Measurements from ENCODE around the gene DDX3X.
"Not testable (repeated sequence)": the region's sequence is repeated elsewhere in the genome, so short reads cannot be mapped to it uniquely, and the experiment has no call there.

DDX3X gene

DNA sequence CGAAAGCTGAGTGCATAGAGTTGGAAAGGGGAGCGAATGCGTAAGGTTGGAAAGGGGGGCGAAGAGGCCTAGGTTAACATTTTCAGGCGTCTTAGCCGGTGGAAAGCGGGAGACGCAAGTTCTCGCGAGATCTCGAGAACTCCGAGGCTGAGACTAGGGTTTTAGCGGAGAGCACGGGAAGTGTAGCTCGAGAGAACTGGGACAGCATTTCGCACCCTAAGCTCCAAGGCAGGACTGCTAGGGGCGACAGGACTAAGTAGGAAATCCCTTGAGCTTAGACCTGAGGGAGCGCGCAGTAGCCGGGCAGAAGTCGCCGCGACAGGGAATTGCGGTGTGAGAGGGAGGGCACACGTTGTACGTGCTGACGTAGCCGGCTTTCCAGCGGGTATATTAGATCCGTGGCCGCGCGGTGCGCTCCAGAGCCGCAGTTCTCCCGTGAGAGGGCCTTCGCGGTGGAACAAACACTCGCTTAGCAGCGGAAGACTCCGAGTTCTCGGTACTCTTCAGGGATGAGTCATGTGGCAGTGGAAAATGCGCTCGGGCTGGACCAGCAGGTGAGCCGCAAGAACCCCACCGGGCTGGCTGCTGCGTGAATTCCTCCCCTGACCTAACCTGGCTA lies at the start of gene DDX3X:
Gene DDX3X, plus strand, starts transcription at position 419 of the 619 bp plus-strand sequence. Its CDS starts 91 bp downstream, at position 510.
- no peaks in the 10 kb centered on the region for H3K27me3 ChIP-seq (ENCODE audit: low read depth, low read length)
- peaks cover 0 to 11% of the 10 kb centered on the region in 2 donors for H3K4me1 ChIP-seq (ENCODE audit: control insufficient read depth in 1 of 2, insufficient read depth in 2 of 2, low read length in 2 of 2)
- no peaks in the 10 kb centered on the region for H3K9me3 ChIP-seq (ENCODE audit: control insufficient read depth in 1 of 2, low read length in 2 of 2)
- peaks cover 7 to 16% of the 10 kb centered on the region in 2 donors for H3K36me3 ChIP-seq (ENCODE audit: control insufficient read depth in 1 of 2, insufficient read depth in 2 of 2, low read length in 2 of 2)
- peak within 1 kb of the TSS; percentile 73 to 90 for H3K4me3 ChIP-seq (ENCODE audit: low read depth in 1 of 2, low read length in 2 of 2)
- H3K27ac ChIP-seq (ENCODE audit: low read length), result peak within 1 kb of the TSS; percentile 97

DNA sequence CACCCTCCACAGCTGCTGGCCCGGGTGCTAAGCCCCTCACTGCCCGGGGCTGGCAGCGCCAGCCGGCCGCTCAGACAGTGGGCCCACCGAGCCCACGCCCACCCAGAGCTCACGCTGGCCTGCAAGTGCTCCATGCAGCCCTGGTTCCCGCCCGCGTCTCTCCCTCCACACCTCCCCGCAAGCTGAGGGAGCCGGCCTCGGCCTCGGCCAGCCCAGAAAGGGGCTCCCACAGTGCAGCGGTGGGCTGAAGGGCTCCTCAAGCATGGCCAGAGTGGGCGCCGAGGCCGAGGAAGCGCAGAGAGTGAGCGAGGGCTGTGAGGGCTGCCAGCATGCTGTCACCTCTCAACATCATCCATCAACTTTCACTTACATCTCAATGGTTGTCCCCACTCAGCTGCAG lies 48.0 kb upstream of the DDX3X start:
- not testable (repeated sequence) for H3K36me3 ChIP-seq (ENCODE audit: control insufficient read depth in 1 of 2, insufficient read depth in 2 of 2, low read length in 2 of 2); H3K27me3 ChIP-seq (ENCODE audit: low read depth, low read length); H3K27ac ChIP-seq (ENCODE audit: low read length); H3K4me1 ChIP-seq (ENCODE audit: control insufficient read depth in 1 of 2, insufficient read depth in 2 of 2, low read length in 2 of 2); H3K4me3 ChIP-seq (ENCODE audit: low read depth in 1 of 2, low read length in 2 of 2); H3K9me3 ChIP-seq (ENCODE audit: control insufficient read depth in 1 of 2, low read length in 2 of 2)

DNA sequence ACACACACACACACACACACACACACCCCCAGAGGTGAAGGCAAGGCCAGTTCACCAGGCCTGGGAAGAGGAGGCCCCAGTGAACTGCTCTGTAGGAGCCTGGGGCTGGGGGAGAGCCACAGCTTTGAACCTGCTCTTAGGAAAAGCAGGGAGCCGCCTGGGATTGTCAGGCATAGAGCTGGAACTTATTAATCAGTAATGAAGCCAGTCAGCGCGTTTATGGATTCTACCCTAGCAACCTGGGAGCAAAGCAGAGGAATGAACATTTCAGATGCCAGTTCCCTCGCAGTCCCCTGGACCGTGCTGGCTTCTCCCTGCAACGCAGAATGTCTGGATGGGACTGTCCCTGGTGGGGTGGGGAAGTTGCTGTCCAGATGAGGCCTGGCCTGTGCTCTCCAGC lies 45.3 kb upstream of the DDX3X start:
- H3K4me1 ChIP-seq (ENCODE audit: control insufficient read depth in 1 of 2, insufficient read depth in 2 of 2, low read length in 2 of 2), result no peaks in the 10 kb centered on the region
- no peak overlapping the region for H3K4me3 ChIP-seq (ENCODE audit: low read depth in 1 of 2, low read length in 2 of 2)
- H3K9me3 ChIP-seq (ENCODE audit: control insufficient read depth in 1 of 2, low read length in 2 of 2), result no peaks in the 10 kb centered on the region
- H3K27ac ChIP-seq (ENCODE audit: low read length), result no peak overlapping the region
- H3K27me3 ChIP-seq (ENCODE audit: low read depth, low read length), result no peaks in the 10 kb centered on the region
- H3K36me3 ChIP-seq (ENCODE audit: control insufficient read depth in 1 of 2, insufficient read depth in 2 of 2, low read length in 2 of 2), result no peaks in the 10 kb centered on the region

DNA sequence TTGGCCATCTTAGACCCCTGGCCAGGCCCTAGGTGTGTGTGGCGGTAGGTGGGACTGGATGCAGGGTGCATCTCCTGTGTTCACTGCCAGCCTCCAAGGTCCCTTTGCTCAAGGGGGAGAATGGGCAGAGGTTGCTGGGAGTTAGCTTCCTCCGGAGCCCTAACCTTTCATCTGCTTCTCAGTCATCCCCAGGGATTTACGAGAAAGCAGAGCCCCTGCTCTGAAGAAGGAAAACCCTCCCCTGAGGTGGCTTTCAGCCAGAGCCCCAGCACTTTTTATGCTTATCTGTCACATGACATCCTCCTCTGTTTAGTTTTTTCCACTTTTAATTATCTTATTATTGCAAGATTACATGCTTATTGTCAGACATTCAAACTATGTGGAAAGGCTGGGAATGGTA lies 44.9 kb upstream of the DDX3X start:
- Histone ChIP-seq H3K27ac (ENCODE audit: low read length) (no peak overlapping the region), H3K9me3 (ENCODE audit: control insufficient read depth in 1 of 2, low read length in 2 of 2) (no peaks in the 10 kb centered on the region), H3K4me1 (ENCODE audit: control insufficient read depth in 1 of 2, insufficient read depth in 2 of 2, low read length in 2 of 2) (no peaks in the 10 kb centered on the region), H3K4me3 (ENCODE audit: low read depth in 1 of 2, low read length in 2 of 2) (no peak overlapping the region), H3K27me3 (ENCODE audit: low read depth, low read length) (no peaks in the 10 kb centered on the region), H3K36me3 (ENCODE audit: control insufficient read depth in 1 of 2, insufficient read depth in 2 of 2, low read length in 2 of 2) (no peaks in the 10 kb centered on the region)

DNA sequence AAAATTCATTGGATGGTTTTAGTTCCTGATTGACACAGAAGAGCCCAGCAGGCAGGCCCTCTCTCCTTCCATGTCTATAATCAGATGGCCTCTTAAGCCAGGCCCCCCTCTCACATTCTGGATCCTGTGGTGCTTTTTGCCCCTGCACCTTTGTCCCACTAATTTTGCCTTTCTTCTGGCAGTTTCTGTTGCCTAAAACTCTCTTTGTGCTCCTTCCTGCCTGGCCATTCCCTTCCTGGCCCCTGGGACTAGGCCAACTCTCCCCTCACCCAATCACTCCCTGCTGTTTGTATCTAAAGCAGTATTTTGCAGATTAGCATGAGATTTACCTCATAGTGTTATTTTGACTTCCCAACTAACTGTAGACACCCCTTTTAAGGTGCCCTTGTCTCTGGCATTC lies 42.7 kb upstream of the DDX3X start:
- H3K27ac ChIP-seq (ENCODE audit: low read length), result no peak overlapping the region
- no peak overlapping the region for H3K4me3 ChIP-seq (ENCODE audit: low read depth in 1 of 2, low read length in 2 of 2)
- H3K36me3 ChIP-seq (ENCODE audit: control insufficient read depth in 1 of 2, insufficient read depth in 2 of 2, low read length in 2 of 2), result no peaks in the 10 kb centered on the region
- H3K27me3 ChIP-seq (ENCODE audit: low read depth, low read length), result no peaks in the 10 kb centered on the region
- H3K9me3 ChIP-seq (ENCODE audit: control insufficient read depth in 1 of 2, low read length in 2 of 2), result no peaks in the 10 kb centered on the region
- no peaks in the 10 kb centered on the region for H3K4me1 ChIP-seq (ENCODE audit: control insufficient read depth in 1 of 2, insufficient read depth in 2 of 2, low read length in 2 of 2)

DNA sequence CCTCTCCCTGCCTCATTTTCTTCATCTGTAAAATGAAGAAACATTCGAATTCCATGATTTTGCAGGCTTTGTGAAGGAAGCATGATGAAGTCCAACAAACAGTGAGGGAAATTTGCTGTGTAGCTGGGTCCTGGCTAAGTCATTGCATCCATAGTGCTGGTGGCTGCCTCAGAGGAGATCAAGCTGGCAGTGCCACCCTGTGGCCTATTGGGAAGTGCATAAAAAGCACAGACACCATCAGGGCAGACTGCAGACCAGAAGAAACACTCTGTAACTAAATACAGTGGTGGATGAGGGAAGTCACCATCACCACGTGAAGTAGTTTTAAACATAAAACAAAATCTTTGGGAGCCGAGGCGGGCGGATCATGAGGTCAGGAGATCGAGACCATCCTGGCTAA lies 40.7 kb upstream of the DDX3X start:
- H3K36me3 ChIP-seq (ENCODE audit: control insufficient read depth in 1 of 2, insufficient read depth in 2 of 2, low read length in 2 of 2), result no peaks in the 10 kb centered on the region
- no peak overlapping the region for H3K27ac ChIP-seq (ENCODE audit: low read length)
- no peaks in the 10 kb centered on the region for H3K4me1 ChIP-seq (ENCODE audit: control insufficient read depth in 1 of 2, insufficient read depth in 2 of 2, low read length in 2 of 2)
- H3K27me3 ChIP-seq (ENCODE audit: low read depth, low read length), result no peaks in the 10 kb centered on the region
- H3K9me3 ChIP-seq (ENCODE audit: control insufficient read depth in 1 of 2, low read length in 2 of 2), result no peaks in the 10 kb centered on the region
- no peak overlapping the region for H3K4me3 ChIP-seq (ENCODE audit: low read depth in 1 of 2, low read length in 2 of 2)

DNA sequence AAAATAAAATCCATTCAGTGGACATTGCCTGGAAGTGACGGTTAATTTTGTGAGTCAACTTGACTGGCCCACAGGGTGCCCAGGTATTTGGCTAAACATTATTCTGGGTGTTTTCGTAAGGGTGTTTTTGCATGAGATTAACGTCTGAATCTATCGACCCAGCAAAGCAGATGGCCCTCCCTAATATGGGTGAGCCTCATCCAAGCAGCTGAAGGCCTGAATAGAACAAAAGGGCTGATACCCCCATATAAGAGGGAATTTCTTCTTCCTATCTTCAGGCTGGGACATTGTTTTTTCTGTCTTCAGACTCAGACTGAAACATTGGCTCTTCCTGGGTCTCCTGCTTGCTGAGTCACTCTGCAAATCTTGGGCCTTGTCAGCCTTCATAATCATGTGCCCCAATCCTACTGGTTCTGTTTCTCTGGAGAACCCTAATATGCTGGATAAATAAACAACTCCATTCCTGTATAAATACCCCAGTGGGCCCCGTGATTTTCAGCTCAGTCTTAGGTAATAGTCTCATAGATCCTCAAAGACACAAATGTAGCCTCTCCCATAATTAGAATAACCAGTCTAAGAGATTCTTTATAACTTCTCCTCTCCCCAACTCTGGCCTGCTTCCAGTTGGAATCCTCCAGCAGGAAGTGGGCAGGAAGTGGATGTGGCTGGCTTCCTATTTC lies 33.1 kb upstream of the DDX3X start:
- Histone ChIP-seq H3K27me3 (ENCODE audit: low read depth, low read length) (no peaks in the 10 kb centered on the region), H3K4me3 (ENCODE audit: low read depth in 1 of 2, low read length in 2 of 2) (no peak overlapping the region), H3K9me3 (ENCODE audit: control insufficient read depth in 1 of 2, low read length in 2 of 2) (no peaks in the 10 kb centered on the region), H3K4me1 (ENCODE audit: control insufficient read depth in 1 of 2, insufficient read depth in 2 of 2, low read length in 2 of 2) (no peaks in the 10 kb centered on the region), H3K36me3 (ENCODE audit: control insufficient read depth in 1 of 2, insufficient read depth in 2 of 2, low read length in 2 of 2) (no peaks in the 10 kb centered on the region), H3K27ac (ENCODE audit: low read length) (no peak overlapping the region)

DNA sequence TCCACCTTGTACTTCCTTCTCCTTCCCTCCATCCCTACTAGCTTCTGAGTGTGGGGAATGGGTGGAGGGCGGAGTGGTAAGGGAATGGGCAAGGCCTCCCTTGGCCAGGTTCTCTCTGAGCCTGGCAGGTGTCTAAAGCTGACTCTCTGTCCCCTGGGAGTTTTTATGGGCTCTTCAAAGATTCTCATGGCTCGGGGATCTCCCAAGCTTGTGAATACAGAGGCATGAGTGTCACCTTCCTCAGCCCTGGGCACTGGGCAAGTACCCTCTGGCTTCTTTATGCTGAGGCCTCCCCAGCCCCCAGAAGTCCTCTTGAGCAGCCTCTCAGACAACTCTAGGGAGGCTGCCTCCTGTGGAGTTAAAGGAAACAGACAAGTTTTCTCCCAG lies 32.5 kb upstream of the DDX3X start:
- Histone ChIP-seq H3K27me3 (ENCODE audit: low read depth, low read length) (no peaks in the 10 kb centered on the region), H3K36me3 (ENCODE audit: control insufficient read depth in 1 of 2, insufficient read depth in 2 of 2, low read length in 2 of 2) (no peaks in the 10 kb centered on the region), H3K4me3 (ENCODE audit: low read depth in 1 of 2, low read length in 2 of 2) (no peak overlapping the region), H3K27ac (ENCODE audit: low read length) (no peak overlapping the region), H3K4me1 (ENCODE audit: control insufficient read depth in 1 of 2, insufficient read depth in 2 of 2, low read length in 2 of 2) (no peaks in the 10 kb centered on the region), H3K9me3 (ENCODE audit: control insufficient read depth in 1 of 2, low read length in 2 of 2) (no peaks in the 10 kb centered on the region)

DNA sequence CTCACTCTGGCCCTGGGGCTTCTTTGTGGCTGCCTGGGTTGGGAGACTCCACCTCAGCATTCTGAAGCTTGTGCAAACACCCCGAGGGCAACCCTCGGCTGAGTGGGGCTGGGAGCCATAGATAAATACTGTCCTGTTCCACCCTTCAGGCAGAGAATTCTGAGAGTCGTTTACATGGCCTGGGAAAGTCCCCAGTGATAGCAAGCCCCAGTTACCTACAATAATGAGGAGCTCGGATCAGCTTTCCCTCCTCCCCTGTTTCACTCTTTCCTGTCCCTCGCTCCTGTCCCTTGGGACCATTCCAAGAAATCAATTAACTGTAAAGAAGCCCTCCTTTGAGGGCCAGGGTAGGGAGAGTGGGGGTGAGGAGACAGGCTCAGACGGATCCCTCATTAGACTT lies 31.6 kb upstream of the DDX3X start:
- Histone ChIP-seq H3K27ac (ENCODE audit: low read length) (no peak overlapping the region), H3K36me3 (ENCODE audit: control insufficient read depth in 1 of 2, insufficient read depth in 2 of 2, low read length in 2 of 2) (no peaks in the 10 kb centered on the region), H3K27me3 (ENCODE audit: low read depth, low read length) (no peaks in the 10 kb centered on the region), H3K4me3 (ENCODE audit: low read depth in 1 of 2, low read length in 2 of 2) (no peak overlapping the region), H3K9me3 (ENCODE audit: control insufficient read depth in 1 of 2, low read length in 2 of 2) (no peaks in the 10 kb centered on the region), H3K4me1 (ENCODE audit: control insufficient read depth in 1 of 2, insufficient read depth in 2 of 2, low read length in 2 of 2) (no peaks in the 10 kb centered on the region)

DNA sequence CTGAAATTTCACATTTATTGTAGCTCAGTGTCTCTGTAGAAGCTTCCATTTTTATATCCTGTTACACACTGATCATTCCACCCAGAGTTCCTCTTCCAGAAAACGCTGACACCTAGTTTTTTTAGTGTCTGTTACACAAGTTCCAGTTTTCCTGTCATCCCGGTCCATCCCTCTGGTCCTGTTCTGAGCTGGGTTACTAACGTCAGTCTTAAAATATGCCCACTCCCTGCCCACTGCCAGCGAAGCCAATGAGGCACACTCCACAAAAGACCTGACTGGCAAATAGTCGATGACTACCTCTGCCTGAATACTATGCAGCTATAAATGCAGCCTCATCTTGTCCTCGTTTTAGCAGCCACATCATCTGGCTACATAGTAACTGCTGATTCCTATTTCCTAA lies 30.9 kb upstream of the DDX3X start:
- no peak overlapping the region for H3K27ac ChIP-seq (ENCODE audit: low read length)

DNA sequence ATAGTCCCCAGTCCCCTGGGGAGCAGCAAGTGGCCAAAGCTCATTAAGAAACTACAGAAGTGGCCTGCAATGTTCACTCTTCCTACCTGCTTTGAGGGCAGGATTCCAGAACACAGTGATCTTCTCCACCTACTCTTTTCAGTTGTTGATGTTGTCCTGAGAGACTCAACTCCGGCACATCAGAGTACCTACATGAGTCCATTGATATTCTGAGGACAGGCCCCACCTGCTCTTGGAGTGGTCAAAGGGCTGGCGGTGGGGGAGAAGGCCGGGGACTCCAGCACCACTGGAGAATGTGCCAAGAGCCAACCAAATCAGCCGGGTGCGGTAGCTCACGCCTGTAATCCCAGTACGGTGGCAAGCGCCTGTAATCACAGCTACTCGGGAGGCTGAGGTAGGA lies 29.8 kb upstream of the DDX3X start:
- Histone ChIP-seq H3K9me3 (ENCODE audit: control insufficient read depth in 1 of 2, low read length in 2 of 2) (no peaks in the 10 kb centered on the region), H3K36me3 (ENCODE audit: control insufficient read depth in 1 of 2, insufficient read depth in 2 of 2, low read length in 2 of 2) (no peaks in the 10 kb centered on the region), H3K27me3 (ENCODE audit: low read depth, low read length) (no peaks in the 10 kb centered on the region), H3K27ac (ENCODE audit: low read length) (no peak overlapping the region), H3K4me1 (ENCODE audit: control insufficient read depth in 1 of 2, insufficient read depth in 2 of 2, low read length in 2 of 2) (no peaks in the 10 kb centered on the region), H3K4me3 (ENCODE audit: low read depth in 1 of 2, low read length in 2 of 2) (no peak overlapping the region)

More for the DNA sequence above, 30.9 kb upstream of the DDX3X start:
- H3K4me1 ChIP-seq (ENCODE audit: control insufficient read depth in 1 of 2, insufficient read depth in 2 of 2, low read length in 2 of 2), result no peaks in the 10 kb centered on the region
- no peaks in the 10 kb centered on the region for H3K36me3 ChIP-seq (ENCODE audit: control insufficient read depth in 1 of 2, insufficient read depth in 2 of 2, low read length in 2 of 2)
- no peaks in the 10 kb centered on the region for H3K27me3 ChIP-seq (ENCODE audit: low read depth, low read length)
- no peaks in the 10 kb centered on the region for H3K9me3 ChIP-seq (ENCODE audit: control insufficient read depth in 1 of 2, low read length in 2 of 2)
- no peak overlapping the region for H3K4me3 ChIP-seq (ENCODE audit: low read depth in 1 of 2, low read length in 2 of 2)

Measured in muscle layer of duodenum (tissue), 2 donors.